C4-2B (cell line): Measurements from ENCODE around the gene DNAJC17.

ENCODE experiments used
- H3K27ac ChIP-seq: fragments of 450-650 bp; 2 replicates; pipeline ENCODE4 v1.5.1; 2017
- ZFX ChIP-seq: fragments of 450-650 bp; IDR thresholded peaks from 2 replicates; pipeline ENCODE4 v1.6.1; 2017
- TF ChIP-seq, protein P1 (sequence below): fragments of 450-650 bp; conservative IDR thresholded peaks from 2 replicates; pipeline ENCODE4 v1.5.1; 2017; ENCODE audit warnings: mild to moderate bottlenecking

Gene DNAJC17

DNA sequence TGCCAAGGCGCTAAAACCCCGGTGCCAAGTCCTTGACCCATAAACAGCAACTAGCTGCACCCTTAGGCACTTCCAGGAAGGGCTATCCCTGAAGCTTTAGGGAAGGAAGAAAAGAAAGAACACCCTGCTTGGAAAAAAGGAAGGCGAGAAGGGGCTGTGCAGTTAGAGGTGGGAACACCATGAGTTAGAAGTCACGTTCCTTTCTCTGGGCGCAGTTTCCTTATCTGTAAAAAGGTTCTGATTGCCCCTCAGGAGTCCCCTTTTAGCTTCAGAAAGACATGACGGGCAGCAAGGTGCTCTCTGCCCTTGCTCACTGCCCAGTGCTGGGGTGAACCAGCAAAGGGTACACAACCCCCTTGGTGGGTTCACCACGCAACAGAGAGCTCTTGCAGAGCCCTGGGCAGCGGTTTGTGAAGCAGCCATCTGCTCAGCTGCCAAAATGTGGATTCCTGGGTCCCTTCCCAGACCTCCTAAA lies 42.6 kb downstream of the DNAJC17 start:
- peak overlapping the region; percentile 82 for H3K27ac ChIP-seq

DNA sequence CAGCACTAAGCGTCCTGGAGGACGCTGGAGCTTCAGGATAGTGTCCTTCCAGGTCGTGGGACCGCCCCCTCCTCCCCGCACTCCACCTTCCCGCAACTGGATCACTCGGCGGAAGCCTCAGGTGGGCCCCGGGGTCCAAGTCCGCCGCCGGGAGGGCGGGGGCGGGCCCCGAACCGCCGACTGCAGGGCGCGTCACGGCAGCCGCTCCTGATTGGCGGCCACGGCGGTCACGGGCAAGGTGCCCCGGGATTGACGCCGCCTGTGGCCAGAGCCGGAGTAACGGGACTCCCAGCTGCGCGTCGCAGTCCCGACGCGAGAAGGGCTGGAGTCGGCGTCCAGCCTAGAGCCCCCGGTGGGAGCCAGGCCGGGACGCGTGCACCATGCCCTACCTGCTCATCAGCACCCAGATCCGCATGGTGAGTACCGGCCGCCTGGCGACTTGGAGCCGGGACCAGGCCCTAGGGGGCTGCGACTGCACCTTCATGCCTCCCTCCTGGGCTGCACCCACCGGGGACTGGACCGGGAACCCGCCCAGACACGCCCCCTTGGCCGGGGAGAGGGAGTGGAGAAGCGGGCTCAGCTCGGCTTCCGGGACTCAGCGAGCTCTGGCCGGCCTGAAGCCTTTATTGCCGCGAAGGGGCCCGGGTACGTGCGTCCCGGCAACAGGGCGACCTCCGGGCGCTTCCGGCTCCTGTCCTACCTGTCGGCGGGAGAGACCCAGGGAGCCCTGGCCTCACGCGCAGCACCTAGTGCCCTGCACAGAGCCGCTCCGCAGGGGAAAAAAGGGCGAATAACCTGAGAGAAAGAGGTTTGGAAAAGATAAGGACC lies 43.3 kb downstream of the DNAJC17 start, which contains the start of gene GCHFR:
TSS of gene GCHFR (plus strand) at position 268 of the 828 bp plus-strand sequence. CDS start at position 381, 113 bp downstream.
- no peak for TF ChIP-seq ZFX
- TF ChIP-seq, protein P1, sequence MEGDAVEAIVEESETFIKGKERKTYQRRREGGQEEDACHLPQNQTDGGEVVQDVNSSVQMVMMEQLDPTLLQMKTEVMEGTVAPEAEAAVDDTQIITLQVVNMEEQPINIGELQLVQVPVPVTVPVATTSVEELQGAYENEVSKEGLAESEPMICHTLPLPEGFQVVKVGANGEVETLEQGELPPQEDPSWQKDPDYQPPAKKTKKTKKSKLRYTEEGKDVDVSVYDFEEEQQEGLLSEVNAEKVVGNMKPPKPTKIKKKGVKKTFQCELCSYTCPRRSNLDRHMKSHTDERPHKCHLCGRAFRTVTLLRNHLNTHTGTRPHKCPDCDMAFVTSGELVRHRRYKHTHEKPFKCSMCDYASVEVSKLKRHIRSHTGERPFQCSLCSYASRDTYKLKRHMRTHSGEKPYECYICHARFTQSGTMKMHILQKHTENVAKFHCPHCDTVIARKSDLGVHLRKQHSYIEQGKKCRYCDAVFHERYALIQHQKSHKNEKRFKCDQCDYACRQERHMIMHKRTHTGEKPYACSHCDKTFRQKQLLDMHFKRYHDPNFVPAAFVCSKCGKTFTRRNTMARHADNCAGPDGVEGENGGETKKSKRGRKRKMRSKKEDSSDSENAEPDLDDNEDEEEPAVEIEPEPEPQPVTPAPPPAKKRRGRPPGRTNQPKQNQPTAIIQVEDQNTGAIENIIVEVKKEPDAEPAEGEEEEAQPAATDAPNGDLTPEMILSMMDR = no peak; the same call in 1 of the 2 replicates
- H3K27ac ChIP-seq = peak within 1 kb of the TSS; percentile 82

More for the DNA sequence above, 42.6 kb downstream of the DNAJC17 start:
- TF ChIP-seq ZFX = no peak
- TF ChIP-seq, protein P1 = no peak

DNA sequence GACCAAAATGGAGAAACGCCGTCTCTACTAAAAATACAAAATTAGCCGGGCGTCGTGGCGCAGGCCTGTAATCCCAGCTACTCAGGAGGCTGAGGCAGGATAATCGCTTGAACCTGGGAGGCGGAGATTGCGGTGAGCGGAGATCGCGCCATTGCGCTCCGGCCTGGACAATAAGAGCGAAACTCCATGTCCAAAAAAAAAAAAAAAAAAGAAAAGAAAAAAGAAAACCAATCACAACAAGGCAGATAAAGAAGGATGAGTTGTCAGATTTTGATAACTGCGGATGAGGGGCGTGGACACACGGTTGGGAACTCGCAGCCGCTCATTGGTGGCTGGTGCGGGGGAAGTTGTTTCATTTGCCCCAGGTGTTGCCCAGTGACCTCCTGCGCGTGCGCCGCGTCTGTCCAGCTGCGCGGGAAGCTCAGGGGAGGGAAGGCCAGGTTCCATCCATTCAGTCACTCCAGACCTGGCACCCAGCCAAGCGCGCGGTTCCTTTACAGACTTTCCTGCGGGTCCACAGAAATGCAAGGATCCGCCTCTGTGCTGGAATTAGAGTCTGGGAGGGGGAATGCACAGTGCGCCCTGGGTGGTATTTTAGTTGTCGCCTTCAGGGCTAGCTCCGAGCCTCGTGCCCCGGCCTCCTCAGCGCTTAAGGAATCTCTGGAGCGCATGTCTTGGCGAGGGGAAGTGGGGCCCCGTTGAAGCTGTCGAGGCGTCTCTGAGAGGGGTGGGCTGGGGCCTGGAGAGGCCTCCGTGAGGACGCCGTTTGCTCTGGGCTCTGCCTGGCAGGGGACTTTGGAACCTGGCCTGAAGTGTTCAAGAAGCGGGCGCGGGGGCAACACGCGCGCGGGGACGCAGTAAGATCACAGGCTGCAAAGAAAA lies 44.1 kb downstream of the DNAJC17 start:
- peak overlapping the region; percentile 82 for H3K27ac ChIP-seq
- TF ChIP-seq, protein P1 = no peak
- TF ChIP-seq ZFX = no peak

DNA sequence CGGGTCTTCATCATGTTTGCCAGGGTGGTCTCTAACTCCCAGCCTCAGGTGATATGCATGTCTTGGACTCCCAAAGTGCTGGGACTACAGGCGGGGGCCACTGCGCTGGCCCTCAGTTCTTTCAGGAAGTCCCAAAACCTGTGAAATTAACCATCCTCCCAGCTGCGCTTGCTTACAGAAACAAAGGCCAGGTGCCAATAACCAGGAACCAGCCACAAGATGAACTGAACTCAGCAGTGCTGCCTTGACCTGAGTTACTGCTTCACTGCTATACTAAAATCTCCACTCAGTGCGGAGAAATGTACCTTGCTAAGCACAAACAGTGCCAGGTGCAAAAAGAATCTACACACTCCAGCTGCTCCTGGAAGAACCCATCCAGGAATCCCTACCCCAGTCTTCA lies 47.3 kb downstream of the DNAJC17 start:
- H3K27ac ChIP-seq = no peak overlapping the region

DNA sequence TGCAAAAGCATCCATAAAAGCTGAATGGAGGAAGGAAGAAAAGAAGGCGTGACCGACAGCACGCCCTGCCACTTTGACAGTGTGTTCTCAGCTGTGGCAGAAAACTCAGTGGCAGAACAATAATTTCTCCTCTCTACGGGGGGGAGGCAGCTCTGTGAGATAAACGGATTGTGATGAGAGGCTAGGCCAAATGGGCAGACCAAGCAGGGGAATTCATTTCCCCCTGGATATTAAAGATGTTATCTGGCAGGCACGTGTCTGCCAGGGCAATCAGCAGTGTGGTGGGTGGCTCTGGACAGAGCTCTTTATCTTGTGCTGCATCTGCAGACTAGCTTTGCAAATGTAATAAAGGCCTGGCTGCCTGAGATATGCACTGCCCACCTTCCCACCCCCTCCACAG lies 50.3 kb downstream of the DNAJC17 start:
- H3K27ac ChIP-seq = peak overlapping the region; percentile 19; the same call in 1 of the 2 replicates
- TF ChIP-seq ZFX = no peak
- TF ChIP-seq, protein P1 = no peak

More for the DNA sequence above, 47.3 kb downstream of the DNAJC17 start:
- no peak for TF ChIP-seq ZFX
- TF ChIP-seq, protein P1 = no peak

- H3K27ac ChIP-seq = peak overlapping the region; percentile 84
- no peak for TF ChIP-seq ZFX
- TF ChIP-seq, protein P1 = no peak
Measured at GRCh38 chr15:40755812-40756208, 51.5 kb downstream of the DNAJC17 start.
